KG1 (cell line): ENCODE results near the gene MCUB.

Experiments used
- DNase-seq: peaks from one replicate; lab custom pipeline; 2025; lab: John Stamatoyannopoulos, UW

Gene MCUB

DNA sequence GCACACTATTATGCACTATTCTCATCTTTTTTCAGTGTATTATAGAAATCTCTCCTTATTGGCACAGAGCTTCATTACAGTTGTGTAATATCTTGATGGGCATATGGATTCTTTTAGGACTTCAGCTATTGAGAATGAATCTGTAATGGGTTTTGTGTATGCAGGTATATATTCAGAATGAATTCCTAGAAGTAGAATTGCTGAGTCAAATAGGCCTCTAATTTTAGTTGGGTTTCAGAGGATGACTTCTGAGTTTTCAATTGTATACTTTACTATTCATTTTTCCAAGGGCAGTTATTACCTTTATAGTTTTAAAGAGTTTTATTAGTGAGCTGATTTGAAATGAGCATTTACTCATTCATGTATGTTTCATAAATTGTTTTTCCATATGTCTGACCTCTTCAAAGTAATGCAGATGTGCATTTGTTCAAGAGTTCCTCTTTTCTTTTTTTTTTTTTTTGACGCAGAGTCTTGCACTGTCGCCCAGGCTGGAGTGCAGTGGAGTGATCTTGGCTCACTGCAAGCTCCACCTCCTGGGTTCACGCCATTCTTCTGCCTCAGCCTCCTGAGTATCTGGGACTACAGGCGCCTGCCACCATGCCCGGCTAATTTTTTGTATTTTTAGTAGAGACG lies 123.7 kb downstream of the MCUB start:
- DNase-seq = no peak

DNA sequence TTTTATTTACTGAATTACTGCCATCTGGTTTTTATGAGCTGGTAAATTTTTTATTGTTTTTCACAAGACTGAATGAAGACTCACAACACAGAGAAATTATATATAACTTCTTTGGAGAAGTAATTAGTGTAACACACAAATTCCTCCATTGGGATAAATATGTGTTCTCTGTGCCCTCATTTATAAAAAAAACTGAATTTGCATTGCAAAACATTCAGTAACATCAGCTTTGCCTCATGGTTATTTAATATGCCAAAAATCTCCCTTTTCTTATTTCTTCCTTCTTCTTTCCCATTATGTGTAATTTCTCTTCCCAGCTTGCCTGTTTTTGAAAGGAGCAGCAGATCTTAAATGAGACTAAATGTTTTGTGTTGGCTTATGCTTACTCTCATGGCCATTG lies 124.7 kb downstream of the MCUB start:
- no peak for DNase-seq

GRCh38 chr4:109690690-109691410 lies 130.8 kb downstream of the MCUB start:
- no peak for DNase-seq

DNA sequence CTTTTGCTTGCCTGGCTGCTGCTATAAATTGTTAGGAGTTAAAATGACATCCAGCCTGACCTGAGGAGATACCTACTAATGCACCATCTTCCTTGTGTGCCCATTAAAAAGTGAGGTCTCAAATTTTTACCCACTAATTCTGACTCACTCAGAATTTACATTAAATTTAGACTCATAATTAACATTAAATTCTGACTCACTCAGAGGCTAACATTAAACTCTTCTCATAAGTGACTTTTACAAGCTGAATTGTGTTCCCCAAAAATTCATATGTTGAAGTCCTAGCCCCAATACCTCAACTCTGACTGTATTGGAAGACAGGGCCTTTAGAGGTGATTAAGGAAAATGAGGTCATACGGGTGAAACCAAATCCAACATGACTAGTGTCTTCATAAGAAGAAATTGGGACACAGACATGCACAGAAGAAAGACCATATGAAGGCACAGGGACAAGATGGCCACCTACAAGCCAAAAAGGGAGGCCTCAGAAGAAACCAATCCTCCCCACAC lies 131.4 kb downstream of the MCUB start:
- no peak for DNase-seq

DNA sequence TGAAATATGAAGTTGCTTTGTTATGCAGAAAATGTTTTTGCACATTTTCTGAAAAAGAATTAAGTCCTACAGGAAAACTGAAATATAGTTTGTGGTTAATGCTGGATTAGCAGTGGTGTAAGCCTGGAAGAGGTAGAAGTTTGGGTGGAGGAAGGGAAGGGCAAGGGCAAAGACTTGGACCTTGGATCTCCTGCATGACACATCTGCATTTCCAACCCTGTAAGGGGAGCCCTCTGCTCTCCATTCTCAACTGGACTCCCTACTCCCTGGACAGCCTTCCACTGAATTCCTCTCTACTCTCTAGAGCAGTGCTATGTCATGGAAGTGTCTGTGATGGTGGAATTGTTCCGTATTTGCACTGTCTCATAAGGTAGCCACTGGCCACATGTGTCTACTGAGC lies 138.6 kb downstream of the MCUB start:
- no peak for DNase-seq

DNA sequence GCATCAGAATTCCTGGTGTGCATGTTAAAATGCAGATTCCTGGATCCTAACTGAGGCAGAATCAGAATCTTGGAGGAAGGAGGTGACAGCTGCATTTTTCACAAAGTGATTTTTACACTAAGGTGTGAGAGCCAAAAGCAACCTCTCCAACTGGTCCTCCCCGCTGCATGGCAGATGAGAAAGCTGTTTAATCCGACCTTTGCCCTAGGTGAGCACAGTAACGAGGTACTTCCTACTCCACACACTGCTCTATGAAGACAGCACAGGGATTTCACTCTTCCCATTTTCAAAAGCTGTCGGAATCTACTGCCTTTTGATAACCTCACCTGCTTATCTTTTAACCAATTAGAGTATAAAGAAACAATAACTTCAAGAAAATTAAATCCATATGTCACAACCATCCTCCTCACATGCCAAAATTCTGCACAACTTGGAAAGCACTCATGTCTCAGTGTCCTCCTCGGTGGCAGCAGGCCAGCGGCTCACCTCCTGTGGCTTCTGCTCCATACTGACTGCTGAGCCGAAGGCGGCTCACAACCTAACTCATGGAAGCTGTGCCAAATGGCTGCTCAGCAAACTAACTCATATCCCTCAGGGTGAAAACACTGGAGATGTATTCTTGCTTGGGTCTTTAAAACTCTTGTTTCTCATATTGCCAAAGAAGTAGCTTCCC lies 139.6 kb downstream of the MCUB start:
- DNase-seq = no peak

GRCh38 chr4:109701566-109702410 lies 141.7 kb downstream of the MCUB start:
- DNase-seq = no peak

DNA sequence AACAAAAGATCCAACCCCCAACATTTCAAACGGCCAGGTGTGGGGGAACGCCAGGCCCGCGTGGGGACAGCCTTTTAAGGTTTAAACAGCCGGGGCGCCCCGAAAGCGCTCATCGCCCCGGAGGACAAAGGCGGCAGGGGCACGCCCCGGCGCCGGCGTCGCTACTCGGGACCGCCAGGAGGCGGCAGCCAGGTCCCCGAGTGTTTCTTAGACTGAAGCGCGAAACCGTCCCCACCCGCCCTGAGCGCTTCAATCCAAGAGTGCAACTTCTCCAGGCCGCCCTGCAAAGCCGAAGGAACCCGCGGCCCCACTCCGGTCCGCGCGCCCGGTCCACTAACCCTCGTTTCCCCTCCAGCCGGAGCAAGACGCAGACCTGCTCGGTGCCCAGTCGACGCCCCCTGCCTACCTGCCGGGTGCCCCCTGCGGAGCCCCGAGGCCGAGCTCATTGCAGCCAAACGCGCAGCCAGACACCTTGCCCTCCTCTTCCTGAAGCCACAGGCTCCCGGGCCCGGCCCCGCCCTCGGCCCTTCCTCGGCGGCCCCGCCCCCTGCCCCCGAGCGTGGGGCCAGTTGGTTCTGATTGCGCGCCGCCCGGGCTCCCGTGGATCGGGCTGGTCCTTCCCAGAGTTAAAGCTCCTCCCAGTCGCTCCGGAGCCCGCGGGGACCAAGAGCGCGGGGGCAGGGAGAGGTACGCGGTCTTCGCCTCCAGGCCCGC lies 143.1 kb downstream of the MCUB start, which contains the start of gene CASP6:
TSS of gene CASP6 (minus strand) at position 496 of the 714 bp plus-strand sequence. CDS start at position 446, 50 bp downstream.
- DNase-seq = peak; percentile 69

GRCh38 chr4:109703664-109704361 lies 143.8 kb downstream of the MCUB start:
- DNase-seq = no peak

DNA sequence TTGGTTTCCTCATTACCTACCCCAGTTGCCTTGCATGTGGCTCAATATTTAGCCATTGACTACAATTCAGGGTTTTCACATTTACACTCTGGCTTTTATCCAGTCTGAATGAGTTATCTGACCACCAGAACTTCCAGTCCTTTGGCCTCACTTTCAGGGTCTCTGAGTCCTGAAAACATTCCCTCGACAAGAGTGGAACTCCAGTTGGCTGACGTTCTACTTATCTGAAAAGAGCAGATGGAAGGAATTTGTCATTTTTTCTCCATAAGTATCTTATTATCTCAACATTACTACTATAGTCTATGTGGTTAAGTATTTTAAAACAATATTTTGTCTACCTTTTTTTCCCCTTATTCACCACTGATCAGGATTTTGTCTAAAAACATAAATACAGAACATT lies 148.4 kb downstream of the MCUB start:
- DNase-seq = no peak

DNA sequence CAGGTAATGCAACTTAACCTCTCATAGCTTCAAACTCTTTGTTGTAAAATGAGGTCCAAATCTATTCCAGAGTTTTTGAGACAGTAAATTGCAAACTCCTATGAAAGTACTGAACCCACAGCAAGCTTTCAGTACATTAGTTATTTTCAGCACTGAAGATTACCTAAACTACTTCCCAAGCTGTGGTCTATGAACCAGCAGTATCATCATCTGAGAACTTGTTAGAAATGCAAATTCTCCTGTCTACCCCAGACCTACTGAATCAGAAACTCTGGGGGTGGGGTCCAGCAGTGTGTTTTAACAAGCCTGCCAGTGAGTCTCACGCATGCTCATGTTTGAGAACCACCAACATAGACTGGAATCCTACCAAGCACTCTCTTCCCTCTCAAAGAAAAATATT lies 148.9 kb downstream of the MCUB start:
- no peak for DNase-seq

GRCh38 chr4:109713500-109713899 lies 153.5 kb downstream of the MCUB start:
- no peak for DNase-seq

- no peak for DNase-seq
Observed at GRCh38 chr4:109718759-109719158, 158.7 kb downstream of the MCUB start.

DNA sequence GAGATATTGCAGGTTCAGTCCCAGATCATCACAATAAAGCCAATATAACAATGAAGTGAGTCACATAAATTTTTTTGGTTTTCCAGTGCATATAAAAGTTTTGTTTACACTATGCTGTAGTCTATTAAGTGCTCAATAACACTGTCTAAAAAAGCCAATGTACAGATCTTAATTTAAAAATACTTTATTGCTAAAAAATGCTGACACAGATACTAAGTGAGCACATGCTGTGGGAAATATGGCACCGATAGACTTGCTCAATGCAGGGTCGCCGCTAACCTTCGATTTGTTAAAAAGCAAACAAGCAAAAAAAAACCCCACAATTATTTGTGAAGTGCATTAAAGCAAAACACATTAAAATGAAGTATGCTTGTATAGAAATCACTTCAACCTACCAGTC lies 159.6 kb downstream of the MCUB start:
- DNase-seq = no peak

DNA sequence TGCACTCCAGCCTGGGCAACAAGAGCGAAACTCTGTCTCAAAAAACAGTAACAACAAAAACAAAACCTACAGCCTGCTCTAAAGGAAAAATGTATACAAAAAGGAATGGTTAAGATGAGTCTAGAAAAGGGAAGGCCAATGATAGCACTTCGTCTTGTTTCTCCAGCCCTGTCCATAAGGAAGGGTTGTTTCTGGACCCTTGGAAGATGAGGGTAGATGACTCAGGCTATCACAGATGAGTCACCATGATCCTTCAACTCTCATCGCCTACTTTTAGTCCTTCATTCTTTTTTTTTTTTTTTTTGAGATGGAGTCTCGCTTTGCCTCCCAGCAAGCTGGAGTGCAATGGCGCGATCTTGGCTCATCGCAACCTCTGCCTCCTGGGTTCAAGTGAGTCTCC lies 161.0 kb downstream of the MCUB start:
- DNase-seq = no peak

DNA sequence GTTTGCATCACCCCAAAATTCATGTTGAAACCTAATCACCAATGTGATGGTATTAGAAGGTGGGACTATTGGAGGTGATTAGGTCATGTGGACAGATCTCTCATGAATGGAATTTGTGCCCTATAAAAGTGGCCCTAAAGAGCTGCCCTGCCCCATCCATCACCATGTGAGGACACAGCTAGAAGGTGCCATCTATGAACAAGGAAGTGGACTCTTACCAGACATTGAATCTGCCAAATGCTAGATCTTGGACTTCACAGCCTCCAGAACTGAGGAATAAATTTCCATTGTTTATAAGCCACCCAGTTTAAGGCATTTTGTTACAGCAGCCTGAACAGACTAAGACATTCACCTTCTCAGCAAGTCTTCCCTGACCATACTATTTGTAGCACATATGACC lies 162.3 kb downstream of the MCUB start:
- DNase-seq = no peak

GRCh38 chr4:109723110-109723509 lies 163.1 kb downstream of the MCUB start:
- DNase-seq = no peak

DNA sequence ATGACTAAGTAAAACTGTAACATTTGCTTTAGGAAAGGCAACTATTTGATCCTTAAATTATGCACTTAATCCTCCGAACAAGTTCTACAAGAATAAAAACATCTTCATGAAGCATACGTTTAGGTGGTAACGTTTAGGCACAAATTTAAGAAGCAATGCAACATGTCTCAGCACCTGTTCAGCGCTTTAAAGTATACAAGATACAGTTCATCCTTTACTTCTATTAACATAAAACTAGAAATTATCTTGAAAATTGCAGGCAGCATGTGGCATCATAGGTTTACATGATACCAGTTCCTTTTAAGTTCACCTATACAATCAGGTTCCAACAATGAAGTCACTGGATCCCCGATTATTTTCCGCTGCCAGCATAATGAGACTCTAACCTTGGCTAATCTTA lies 168.3 kb downstream of the MCUB start:
- DNase-seq = no peak

DNA sequence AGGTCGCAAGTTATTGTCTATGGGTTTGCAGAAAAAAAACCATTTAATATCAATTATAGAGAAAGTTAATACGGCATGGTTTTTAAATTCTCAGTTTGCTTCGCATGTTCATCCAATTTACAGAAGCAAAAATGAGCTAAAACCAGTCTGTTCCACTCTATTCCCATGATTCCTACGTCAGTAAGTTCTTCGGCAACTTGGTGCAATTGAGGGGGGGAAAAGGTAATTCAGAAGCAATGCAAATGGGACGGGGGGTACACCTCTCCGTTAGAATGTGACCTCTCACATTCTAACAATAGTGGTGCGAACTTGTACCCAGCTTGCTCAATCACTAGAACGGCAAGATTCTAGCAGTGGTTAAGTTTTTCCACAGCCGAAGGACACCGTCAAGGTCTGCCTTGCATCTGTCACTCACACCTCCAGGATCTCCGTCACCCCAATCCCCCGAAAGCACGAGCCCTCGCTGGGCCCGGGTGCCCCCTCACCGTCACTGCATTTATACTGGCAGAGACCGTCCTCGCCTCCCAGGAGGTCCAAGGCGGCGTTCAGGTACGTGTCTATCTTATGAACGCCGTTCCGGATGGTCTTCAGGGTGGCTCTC lies 169.2 kb downstream of the MCUB start:
- DNase-seq = peak; percentile 60
